Mesenchymal stem cell (in vitro differentiated cells and primary cell): ENCODE measurements around the gene PFDN1.

Experiments
- DNase-seq: peaks from one replicate; pipeline ENCODE4 v3.0.0-alpha.2; 2013
- H2AFZ ChIP-seq: one replicate; pipeline ENCODE4 v1.6.1; 2013; ENCODE audit warnings: low read depth, mild to moderate bottlenecking, control low read depth, inconsistent platforms, low read length, moderate library complexity
- H2AK5ac ChIP-seq: 2 replicates; pipeline ENCODE4 v1.6.1; 2013; ENCODE audit warnings: low read length, moderate library complexity, mild to moderate bottlenecking, inconsistent platforms; ENCODE audit not compliant: severe bottlenecking
- H2BK120ac ChIP-seq: one replicate; pipeline ENCODE4 v1.6.1; 2013; ENCODE audit warnings: low read depth, mild to moderate bottlenecking, inconsistent platforms, low read length, moderate library complexity
- H2BK12ac ChIP-seq, 2 experiments: one replicate each; pipeline ENCODE4 v1.6.1; 2013; ENCODE audit warnings: inconsistent platforms in 2 of 2, low read length in 2 of 2, mild to moderate bottlenecking in 2 of 2, moderate library complexity in 2 of 2, control low read depth in 1 of 2
- H2BK15ac ChIP-seq: one replicate; pipeline ENCODE4 v1.6.1; 2013; ENCODE audit warnings: mild to moderate bottlenecking, low read depth, inconsistent platforms; ENCODE audit not compliant: poor library complexity, severe bottlenecking
- H2BK5ac ChIP-seq: 2 replicates; pipeline ENCODE4 v1.6.1; 2013; ENCODE audit warnings: low read depth, mild to moderate bottlenecking, low read length, control low read depth, inconsistent platforms; ENCODE audit not compliant: poor library complexity, severe bottlenecking
- H3K14ac ChIP-seq, 2 experiments: one replicate each; pipeline ENCODE4 v1.6.1; 2013; ENCODE audit warnings: inconsistent platforms in 2 of 2, low read length in 2 of 2, control low read depth in 1 of 2, mild to moderate bottlenecking in 1 of 2, moderate library complexity in 1 of 2
- H3K18ac ChIP-seq, 2 experiments: one replicate each; pipeline ENCODE4 v1.6.1; 2013; ENCODE audit warnings: inconsistent platforms in 2 of 2, low read length in 2 of 2, control low read depth in 1 of 2, low read depth in 1 of 2, mild to moderate bottlenecking in 1 of 2
- H3K23ac ChIP-seq, 2 experiments: one replicate each; pipeline ENCODE4 v1.6.1; 2013; ENCODE audit warnings: inconsistent platforms in 2 of 2, low read length in 2 of 2, mild to moderate bottlenecking in 2 of 2, moderate library complexity in 2 of 2, control low read depth in 1 of 2
- H3K27ac ChIP-seq: 2 replicates; pipeline ENCODE4 v1.5.1; 2013; ENCODE audit warnings: mild to moderate bottlenecking, moderate library complexity, low read length, control low read depth, inconsistent platforms; ENCODE audit not compliant: poor library complexity, severe bottlenecking
- H3K27me3 ChIP-seq, 2 experiments: 2 replicates each; pipeline versions ENCODE4 v1.6.1 to v1.7.0; 2013; ENCODE audit warnings: low read length in 2 of 2, mild to moderate bottlenecking in 2 of 2, moderate library complexity in 2 of 2, control low read depth in 1 of 2, inconsistent platforms in 1 of 2; ENCODE audit not compliant: control insufficient read depth in 1 of 2, insufficient read depth in 1 of 2
- H3K36me3 ChIP-seq, 2 experiments: 2 replicates each; pipeline versions ENCODE4 v1.6.1 to v1.7.0; 2013; ENCODE audit warnings: low read length in 2 of 2, control low read depth in 1 of 2, inconsistent platforms in 1 of 2, low read depth in 1 of 2, mild to moderate bottlenecking in 1 of 2; ENCODE audit not compliant: insufficient read depth in 2 of 2, control insufficient read depth in 1 of 2
- H3K4ac ChIP-seq, 2 experiments: one replicate each; pipeline ENCODE4 v1.6.1; 2013; ENCODE audit warnings: inconsistent platforms in 2 of 2, low read length in 2 of 2, mild to moderate bottlenecking in 2 of 2, moderate library complexity in 2 of 2, control low read depth in 1 of 2, low read depth in 1 of 2
- H3K4me1 ChIP-seq: 2 replicates; pipeline ENCODE4 v1.6.1; 2013; ENCODE audit warnings: low read depth, low read length, control low read depth; ENCODE audit not compliant: control insufficient read depth, insufficient read depth
- H3K4me2 ChIP-seq: 2 replicates; pipeline ENCODE4 v1.6.1; 2013; ENCODE audit warnings: low read length, mild to moderate bottlenecking, inconsistent platforms; ENCODE audit not compliant: poor library complexity, severe bottlenecking
- H3K4me3 ChIP-seq, 2 experiments: 2 replicates each; pipeline versions ENCODE4 v1.5.1 to v1.7.0; 2013; ENCODE audit warnings: low read length in 2 of 2, mild to moderate bottlenecking in 2 of 2, control low read depth in 1 of 2, low read depth in 1 of 2; ENCODE audit not compliant: insufficient read depth in 1 of 2
- H3K79me1 ChIP-seq: replicated peaks from 2 replicates; pipeline ENCODE4 v1.6.1; 2013; ENCODE audit warnings: mild to moderate bottlenecking, control low read depth, low read length, inconsistent platforms; ENCODE audit not compliant: poor library complexity, severe bottlenecking
- H3K9ac ChIP-seq: 2 replicates; pipeline ENCODE4 v1.7.0; 2013; ENCODE audit warnings: mild to moderate bottlenecking, low read length, moderate library complexity
- H3K9me3 ChIP-seq: 2 replicates; pipeline ENCODE4 v1.7.0; 2013; ENCODE audit warnings: mild to moderate bottlenecking, low read length; ENCODE audit not compliant: control insufficient read depth
- H4K8ac ChIP-seq: one replicate; pipeline ENCODE4 v1.6.1; 2013; ENCODE audit warnings: inconsistent platforms, mild to moderate bottlenecking, low read length, moderate library complexity
- H4K91ac ChIP-seq: one replicate; pipeline ENCODE4 v1.6.1; 2013; ENCODE audit warnings: mild to moderate bottlenecking, low read length, inconsistent platforms
- WGBS: methylation state at CpG from one replicate; pipeline ENCODE4 v1.1.7; 2013; ENCODE audit warnings: mixed read lengths; 5-methylcytosine and 5-hydroxymethylcytosine counted together

Gene PFDN1

DNA sequence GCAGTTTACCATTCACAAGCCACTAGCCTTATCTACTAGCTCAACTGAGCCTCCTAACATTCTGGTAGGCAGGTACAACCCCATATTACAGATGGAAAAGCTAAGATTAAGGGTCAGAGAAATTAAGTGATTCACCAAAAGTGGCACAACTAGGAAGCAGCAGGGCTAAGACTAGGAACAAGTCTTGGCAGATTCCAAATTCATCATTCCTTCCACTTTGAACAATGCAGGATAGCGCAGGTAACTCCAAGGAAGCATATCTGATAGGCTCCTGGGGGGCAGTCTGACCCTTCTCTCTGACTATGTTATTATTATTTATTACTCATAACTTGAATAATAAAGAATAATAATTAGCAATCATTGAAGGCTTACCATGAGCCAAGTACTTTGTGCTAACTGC is 35.0 kb upstream of the PFDN1 start:
- Histone ChIP-seq H3K9me3 (no peaks in the 10 kb centered on the region), H2BK15ac (no peak overlapping the region), H3K4me1 (peaks cover 17% of the 10 kb centered on the region), H3K14ac (no peak overlapping the region), H2AK5ac (no peak overlapping the region), H3K4me2 (no peak overlapping the region), H3K23ac (no peak overlapping the region), H3K18ac (no peak overlapping the region), H4K91ac (no peak overlapping the region), H2BK120ac (no peak overlapping the region), H3K27me3 (no peaks in the 10 kb centered on the region), H3K36me3 (peaks cover 50 to 60% of the 10 kb centered on the region in 2 experiments), H2AFZ (no peak overlapping the region), H3K4ac (no peak overlapping the region), H2BK5ac (no peak overlapping the region), H3K27ac (no peak overlapping the region), H3K9ac (no peak overlapping the region), H3K79me1 (peaks cover 26% of the 10 kb centered on the region), H4K8ac (no peak overlapping the region), H3K4me3 (no peak overlapping the region), H2BK12ac (no peak overlapping the region)
- no peak for DNase-seq
- WGBS = 100% methylated on average over 1 of the region's 1 CpG

GRCh38 chr5:140336388-140336787 is 33.5 kb upstream of the PFDN1 start:
- Histone ChIP-seq H3K4ac (no peak overlapping the region), H2BK12ac (no peak overlapping the region), H3K79me1 (peaks cover 21% of the 10 kb centered on the region), H3K4me3 (no peak overlapping the region), H3K4me1 (peaks cover 12% of the 10 kb centered on the region), H3K23ac (no peak overlapping the region), H3K9ac (no peak overlapping the region), H3K27ac (no peak overlapping the region), H3K27me3 (no peaks in the 10 kb centered on the region), H2BK120ac (no peak overlapping the region), H3K14ac (no peak overlapping the region), H2AK5ac (no peak overlapping the region), H3K4me2 (no peak overlapping the region), H3K18ac (no peak overlapping the region), H2AFZ (no peak overlapping the region), H4K8ac (no peak overlapping the region), H3K9me3 (no peaks in the 10 kb centered on the region), H4K91ac (no peak overlapping the region), H2BK5ac (no peak overlapping the region), H2BK15ac (no peak overlapping the region), H3K36me3 (peaks cover 39 to 54% of the 10 kb centered on the region in 2 experiments)
- WGBS = 46% methylated on average over 5 of the region's 5 CpGs
- peak; percentile 46 for DNase-seq

DNA sequence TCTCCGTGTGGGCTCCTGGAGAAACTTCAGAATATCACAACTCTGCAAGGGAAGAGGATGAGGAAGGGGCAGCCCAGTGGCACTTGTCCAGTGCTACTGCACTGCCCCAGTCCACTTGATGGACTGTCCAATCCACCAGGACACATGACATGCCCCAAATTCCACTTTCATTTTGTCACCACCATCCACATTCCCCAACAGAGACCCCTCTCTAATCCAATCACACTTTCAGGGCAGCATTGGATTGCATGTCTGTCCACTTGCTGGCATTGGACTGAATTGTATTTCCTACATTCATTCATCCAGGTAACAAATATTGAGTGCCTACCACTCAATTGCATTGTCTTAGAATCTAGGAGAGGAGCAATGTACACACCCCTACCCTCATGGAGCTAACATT is 28.7 kb upstream of the PFDN1 start:
- Histone ChIP-seq H2AFZ (no peak overlapping the region), H3K4ac (no peak overlapping the region), H3K27me3 (no peaks in the 10 kb centered on the region), H3K4me2 (no peak overlapping the region), H3K9me3 (no peaks in the 10 kb centered on the region), H3K14ac (no peak overlapping the region), H3K4me1 (peaks cover 4% of the 10 kb centered on the region), H3K9ac (no peak overlapping the region), H3K4me3 (no peak overlapping the region), H3K79me1 (peaks cover 11% of the 10 kb centered on the region), H2BK120ac (no peak overlapping the region), H4K8ac (no peak overlapping the region), H2BK15ac (no peak overlapping the region), H2BK5ac (no peak overlapping the region), H3K23ac (no peak overlapping the region), H3K27ac (no peak overlapping the region), H4K91ac (no peak overlapping the region), H3K18ac (no peak overlapping the region), H2BK12ac (no peak overlapping the region), H3K36me3 (peaks cover 25 to 31% of the 10 kb centered on the region in 2 experiments), H2AK5ac (no peak overlapping the region)
- WGBS = 75% methylated on average over 1 of the region's 1 CpG
- no peak for DNase-seq

GRCh38 chr5:140329739-140330481 is 27.0 kb upstream of the PFDN1 start:
- H3K4me1 ChIP-seq = peaks cover 4% of the 10 kb centered on the region

More at GRCh38 chr5:140329739-140330481, 27.0 kb upstream of the PFDN1 start:
- no peak overlapping the region for H2BK12ac ChIP-seq
- no peak overlapping the region for H2BK5ac ChIP-seq
- H3K4ac ChIP-seq = no peak overlapping the region
- H2BK120ac ChIP-seq = no peak overlapping the region
- H3K27ac ChIP-seq = no peak overlapping the region
- no peak overlapping the region for H3K4me2 ChIP-seq
- H4K8ac ChIP-seq = no peak overlapping the region
- no peak overlapping the region for H2BK15ac ChIP-seq
- DNase-seq = peak; percentile 37
- WGBS = 55% methylated on average over 3 of the region's 5 CpGs
- no peaks in the 10 kb centered on the region for H3K27me3 ChIP-seq
- no peak overlapping the region for H3K9ac ChIP-seq
- peaks cover 11 to 24% of the 10 kb centered on the region in 2 experiments for H3K36me3 ChIP-seq
- no peak overlapping the region for H3K23ac ChIP-seq
- no peak overlapping the region for H4K91ac ChIP-seq
- no peak overlapping the region for H3K4me3 ChIP-seq
- H2AK5ac ChIP-seq = no peak overlapping the region
- H3K14ac ChIP-seq = no peak overlapping the region
- peaks cover 4% of the 10 kb centered on the region for H3K79me1 ChIP-seq
- no peaks in the 10 kb centered on the region for H3K9me3 ChIP-seq
- H2AFZ ChIP-seq = no peak overlapping the region
- peak overlapping the region in 1 of 2 experiments; percentile 56 for H3K18ac ChIP-seq
